NCI-H2029 (cell line): Measurements from ENCODE around the gene PNLIP.

Source experiments
- DNase-seq: peaks from one replicate; lab custom pipeline; 2025; lab: John Stamatoyannopoulos, UW

Gene PNLIP

GRCh38 chr10:116615199-116615776, 69.6 kb downstream of the PNLIP start:
- DNase-seq: no peak
